Fibroblast of the aortic adventitia (primary cell): ENCODE data around the gene SGSM1. TPM values are rescaled to one million over a fixed set of nuclear protein-coding genes. Genes with fewer than 3 reads are reported as not detected.
A peak's percentile ranks its signal among the peaks of the same experiment; 100 is the strongest.

ENCODE experiments used
- DNase-seq: peaks from one replicate; pipeline ENCODE4 v3.0.0-alpha.2; 2010; ENCODE audit warnings: low read depth
- H3K4me3 ChIP-seq: 2 replicates; pipeline ENCODE4 v1.5.1; 2011; ENCODE audit warnings: low read depth, mild to moderate bottlenecking, control low read depth, low read length, moderate library complexity
- total RNA-seq: library from RNA; depleted of rRNA; stranded (reverse); fragments of >200 nt; gene quantifications from 2 replicates; pipeline ENCODE4 v1.2.3, GENCODE V29; 2012; ENCODE audit warnings: low replicate concordance
- TF ChIP-seq, protein P1 (sequence below): IDR thresholded peaks from 2 replicates; pipeline ENCODE4 v1.5.1; 2011; ENCODE audit warnings: mild to moderate bottlenecking, low read length, control low read depth, inconsistent platforms; ENCODE audit not compliant: insufficient read depth

SGSM1 gene
- total RNA-seq, 1 donor, result not detected

DNA sequence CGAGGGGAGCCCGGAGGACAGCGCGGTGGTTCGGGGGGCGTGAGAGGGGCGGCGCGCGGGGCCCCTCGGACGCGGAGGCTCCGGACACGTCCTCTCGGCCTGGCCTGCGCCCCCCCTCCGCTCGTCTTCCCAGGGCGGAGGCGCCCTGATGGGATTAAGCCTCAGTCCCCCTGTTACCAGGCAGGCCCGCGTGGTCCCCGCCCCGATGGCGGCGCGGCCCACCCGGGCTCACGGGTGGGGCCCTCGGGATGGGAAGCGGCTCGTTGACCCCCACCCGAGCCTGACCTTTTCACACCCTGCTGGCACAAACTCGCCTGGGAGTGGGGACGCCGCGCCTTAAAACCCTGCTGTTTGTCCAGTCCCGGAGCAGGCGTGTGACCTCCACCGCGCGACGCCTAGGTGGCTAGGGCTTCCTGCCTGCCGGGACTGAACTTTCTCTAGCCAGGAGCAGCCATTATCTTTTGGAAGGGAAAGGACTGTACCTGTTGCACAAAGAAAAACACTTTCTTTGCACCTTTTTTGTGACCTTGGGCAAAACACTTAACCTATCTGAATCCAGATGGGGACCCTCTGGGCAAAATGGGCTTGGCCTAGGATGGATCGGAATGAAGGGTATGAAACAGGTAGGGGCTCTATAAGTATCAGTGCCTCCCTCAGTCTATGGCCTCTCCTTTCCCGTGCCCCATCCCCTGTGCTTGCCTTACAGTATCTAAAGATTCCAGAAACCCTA lies 147.5 kb downstream of the SGSM1 start:
- H3K4me3 ChIP-seq, result peak overlapping the region; percentile 76
- no peak for DNase-seq
- TF ChIP-seq, protein P1, sequence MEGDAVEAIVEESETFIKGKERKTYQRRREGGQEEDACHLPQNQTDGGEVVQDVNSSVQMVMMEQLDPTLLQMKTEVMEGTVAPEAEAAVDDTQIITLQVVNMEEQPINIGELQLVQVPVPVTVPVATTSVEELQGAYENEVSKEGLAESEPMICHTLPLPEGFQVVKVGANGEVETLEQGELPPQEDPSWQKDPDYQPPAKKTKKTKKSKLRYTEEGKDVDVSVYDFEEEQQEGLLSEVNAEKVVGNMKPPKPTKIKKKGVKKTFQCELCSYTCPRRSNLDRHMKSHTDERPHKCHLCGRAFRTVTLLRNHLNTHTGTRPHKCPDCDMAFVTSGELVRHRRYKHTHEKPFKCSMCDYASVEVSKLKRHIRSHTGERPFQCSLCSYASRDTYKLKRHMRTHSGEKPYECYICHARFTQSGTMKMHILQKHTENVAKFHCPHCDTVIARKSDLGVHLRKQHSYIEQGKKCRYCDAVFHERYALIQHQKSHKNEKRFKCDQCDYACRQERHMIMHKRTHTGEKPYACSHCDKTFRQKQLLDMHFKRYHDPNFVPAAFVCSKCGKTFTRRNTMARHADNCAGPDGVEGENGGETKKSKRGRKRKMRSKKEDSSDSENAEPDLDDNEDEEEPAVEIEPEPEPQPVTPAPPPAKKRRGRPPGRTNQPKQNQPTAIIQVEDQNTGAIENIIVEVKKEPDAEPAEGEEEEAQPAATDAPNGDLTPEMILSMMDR, result no peak

DNA sequence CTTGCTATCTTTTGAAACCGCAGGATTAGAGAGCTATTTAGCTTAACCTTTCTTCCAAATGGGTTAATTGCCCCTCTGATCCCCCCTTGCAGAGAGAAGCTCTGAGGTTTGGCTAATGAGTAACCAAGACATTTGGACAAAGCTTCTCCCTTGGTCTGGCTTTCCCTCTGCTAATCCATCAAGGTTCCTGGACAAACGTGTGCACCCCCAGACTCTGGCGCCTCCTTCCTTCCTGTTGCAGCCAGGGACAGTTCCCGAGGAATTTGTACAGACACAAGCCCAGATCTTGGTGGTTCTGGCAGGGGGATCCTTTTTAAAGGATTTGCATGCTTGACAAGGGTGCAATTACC lies 148.1 kb downstream of the SGSM1 start:
- peak; percentile 19 for DNase-seq
- TF ChIP-seq, protein P1, result peak; percentile 17
- peak overlapping the region; percentile 76 for H3K4me3 ChIP-seq

DNA sequence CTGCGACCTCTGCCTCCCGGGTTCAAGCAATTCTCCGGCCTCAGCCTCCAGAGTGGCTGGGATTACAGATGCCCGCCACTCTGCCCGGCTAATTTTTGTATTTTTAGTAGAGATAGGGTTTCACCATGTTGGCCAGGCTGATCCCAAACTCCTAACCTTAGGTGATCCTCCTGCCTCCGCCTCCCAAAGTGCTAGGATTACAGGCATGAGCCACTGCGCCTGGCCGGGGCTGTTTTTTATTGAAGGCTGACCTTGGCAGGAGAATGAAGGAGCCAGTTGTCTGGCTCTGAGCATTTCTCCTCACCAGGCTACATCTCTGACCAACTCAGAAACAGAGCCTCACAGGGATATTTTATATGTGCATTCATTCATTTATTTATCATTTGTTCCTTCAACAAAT lies 148.8 kb downstream of the SGSM1 start:
- TF ChIP-seq, protein P1, result no peak
- no peak for DNase-seq

DNA sequence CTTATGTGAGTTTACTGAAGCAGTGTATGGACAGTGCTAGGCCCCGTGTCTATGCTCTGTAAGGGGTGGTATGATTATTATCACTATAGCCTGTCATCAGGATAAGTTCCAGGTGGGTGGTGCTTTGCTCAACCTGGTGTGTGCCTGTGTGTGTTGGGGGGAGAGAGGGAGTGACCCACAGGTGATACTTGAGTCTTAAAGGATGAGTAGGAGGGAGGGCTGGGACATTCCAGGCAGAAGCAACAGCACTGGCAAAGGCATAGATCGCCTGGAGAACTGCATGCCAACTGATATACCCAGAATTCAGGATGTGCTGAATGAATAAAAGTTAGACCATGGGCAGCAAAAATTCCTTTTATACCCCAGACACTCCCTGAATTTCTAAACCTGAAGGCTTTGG lies 151.0 kb downstream of the SGSM1 start:
- TF ChIP-seq, protein P1, result no peak
- DNase-seq, result no peak
- H3K4me3 ChIP-seq, result no peak overlapping the region

More for the DNA sequence above, 148.8 kb downstream of the SGSM1 start:
- H3K4me3 ChIP-seq, result no peak overlapping the region

DNA sequence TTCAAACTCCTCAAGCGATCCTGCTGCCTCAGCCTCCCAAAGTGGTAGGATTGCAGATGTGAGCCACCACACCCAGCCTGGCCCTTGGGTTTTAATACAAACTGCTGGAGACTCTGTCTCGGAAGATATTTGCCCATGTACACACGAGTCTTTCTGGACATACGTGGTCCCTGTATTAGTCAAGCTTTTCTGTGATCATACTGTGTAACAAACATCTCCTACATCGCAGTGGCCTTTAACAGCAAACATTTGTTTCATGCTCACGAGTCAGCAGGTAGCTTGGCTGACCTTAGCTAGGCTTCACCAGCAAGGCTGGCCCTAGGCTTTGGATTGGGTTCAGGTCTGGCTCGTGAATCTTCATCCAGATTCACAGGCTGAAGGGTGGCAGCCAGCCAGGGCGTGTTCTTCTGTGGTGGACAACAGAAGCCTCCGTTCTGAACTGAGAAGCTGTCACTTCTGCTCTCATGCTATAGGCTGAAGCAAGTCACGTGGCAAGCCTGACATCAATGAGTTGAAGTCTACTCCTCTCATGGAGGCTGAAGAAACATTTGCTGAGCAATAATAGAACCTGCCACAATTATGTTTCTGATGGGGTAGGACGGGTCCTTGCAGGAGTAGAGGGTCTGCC lies 155.3 kb downstream of the SGSM1 start:
- TF ChIP-seq, protein P1, result no peak
- H3K4me3 ChIP-seq, result no peak overlapping the region
- DNase-seq, result no peak

DNA sequence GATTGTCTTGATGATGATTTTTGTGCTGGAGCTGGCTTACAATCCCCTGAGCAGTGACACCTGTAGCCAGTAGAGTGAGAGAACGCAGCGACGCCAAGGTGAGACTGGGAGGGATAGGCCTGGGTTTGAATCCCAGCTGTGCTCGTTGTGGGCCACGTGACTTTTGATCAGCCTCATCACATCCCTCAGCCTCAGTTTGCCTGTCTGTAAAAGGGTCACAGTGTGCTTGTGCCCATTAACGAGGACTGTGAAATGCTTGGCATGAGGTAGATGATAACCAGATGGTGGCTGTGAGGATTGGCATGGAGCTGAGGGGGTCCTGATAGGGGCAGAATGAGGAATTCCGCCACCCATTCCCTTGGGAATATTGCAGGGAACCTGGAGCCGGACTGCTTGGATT lies 156.1 kb downstream of the SGSM1 start:
- no peak overlapping the region for H3K4me3 ChIP-seq
- TF ChIP-seq, protein P1, result no peak
- DNase-seq, result no peak
